Measurements from ENCODE around the gene PCDHB16. TPM values are rescaled to one million over a fixed set of nuclear protein-coding genes. Genes with fewer than 3 reads are reported as not detected.
A peak's percentile ranks its signal among the peaks of the same experiment; 100 is the strongest.
"Not testable (repeated sequence)": the region's sequence is repeated elsewhere in the genome, so short reads cannot be mapped to it uniquely, and the experiment has no call there.

Gene PCDHB16
- total RNA-seq, result 1 to 10 TPM; 1.6 to 4.9 (median 2.1) TPM

GRCh38 chr5:141182248-141182647 lies at the start of gene PCDHB16:
PCDHB16 (plus strand) TSS chr5:141182387; CDS start chr5:141182560, 173 bp downstream.
- peak in 1 of 2 donors; percentile 55 for ATAC-seq (ENCODE audit: low FRiP score in 2 of 2)
- H3K36me3 ChIP-seq, result no peaks in the 10 kb centered on the region
- H3K4me3 ChIP-seq, result peak within 1 kb of the TSS in 3 of 4 donors; percentile 26 to 35 (median 26)
- no peaks in the 10 kb centered on the region for H3K4me1 ChIP-seq
- no peaks in the 10 kb centered on the region for H3K27me3 ChIP-seq
- peak within 1 kb of the TSS in 1 of 4 donors; percentile 28 for H3K27ac ChIP-seq
- peaks cover 4 to 56% (median 42%) of the 10 kb centered on the region in 4 donors for H3K9me3 ChIP-seq
- 8 to 12% methylated on average over 13 of the region's 13 CpGs for WGBS, 2 donors
- no peak for DNase-seq
- peak in 1 of 6 experiments; percentile 35 for TF ChIP-seq CTCF (IDR thresholded peaks at IDR 0.05)
- TF ChIP-seq POLR2AphosphoS5 (IDR thresholded peaks at IDR 0.05), result no peak

- no peak for ATAC-seq (ENCODE audit: low FRiP score in 2 of 2)
- Histone ChIP-seq H3K27ac (peak within 1 kb of the TSS in 1 of 4 donors; percentile 36), H3K9me3 (peaks cover 8 to 49% (median 37%) of the 10 kb centered on the region in 4 donors), H3K4me1 (no peaks in the 10 kb centered on the region), H3K4me3 (peak within 1 kb of the TSS in 3 of 4 donors; percentile 32 to 39 (median 39)), H3K27me3 (no peaks in the 10 kb centered on the region), H3K36me3 (no peaks in the 10 kb centered on the region)
- DNase-seq, result no peak
- WGBS, 2 donors, result 23% methylated on average over 22 of the region's 22 CpGs
- peak in 1 of 6 experiments; percentile 8 for TF ChIP-seq CTCF (IDR thresholded peaks at IDR 0.05)
- TF ChIP-seq POLR2AphosphoS5 (IDR thresholded peaks at IDR 0.05), result no peak
- no peak for TF ChIP-seq EP300 (IDR thresholded peaks at IDR 0.05)
- TF ChIP-seq POLR2A (IDR thresholded peaks at IDR 0.05), result no peak
These were observed 47.0 kb upstream of the PCDHB16 start, which contains the start of gene PCDHB5 for GRCh38 chr5:141135030-141135717. PCDHB5 (plus strand) TSS chr5:141135206; CDS start chr5:141135435, 229 bp downstream.

GRCh38 chr5:141135718-141136266 lies 46.4 kb upstream of the PCDHB16 start:
- 43 to 50% methylated on average over 19 of the region's 19 CpGs for WGBS, 2 donors
- Histone ChIP-seq H3K4me3 (peak overlapping the region in 3 of 4 donors; percentile 32 to 39 (median 39)), H3K27ac (no peak overlapping the region), H3K4me1 (no peaks in the 10 kb centered on the region), H3K27me3 (no peaks in the 10 kb centered on the region), H3K9me3 (peaks cover 8 to 52% (median 37%) of the 10 kb centered on the region in 4 donors), H3K36me3 (no peaks in the 10 kb centered on the region)
- TF ChIP-seq EP300 (IDR thresholded peaks at IDR 0.05) (no peak), CTCF (IDR thresholded peaks at IDR 0.05) (no peak), POLR2AphosphoS5 (IDR thresholded peaks at IDR 0.05) (no peak), POLR2A (IDR thresholded peaks at IDR 0.05) (no peak)
- ATAC-seq (ENCODE audit: low FRiP score in 2 of 2) (no peak), DNase-seq (peak in 1 of 2 donors; percentile 39)

- not testable (repeated sequence) for H3K36me3 ChIP-seq; ATAC-seq (ENCODE audit: low FRiP score in 2 of 2); H3K27ac ChIP-seq; H3K27me3 ChIP-seq; H3K4me1 ChIP-seq; H3K4me3 ChIP-seq
- WGBS, 2 donors, result 48% methylated on average over 19 of the region's 34 CpGs; no CpG with 5 or more reads in 1 of the 2 donors
- peak in 1 of 2 donors; percentile 71 for DNase-seq
- peaks cover 8 to 52% (median 37%) of the 10 kb centered on the region in 4 donors for H3K9me3 ChIP-seq
These were observed 44.8 kb upstream of the PCDHB16 start for GRCh38 chr5:141137346-141137745.

GRCh38 chr5:141149812-141150211 lies 32.4 kb upstream of the PCDHB16 start, which contains the start of gene PCDHB6:
PCDHB6 (plus strand) TSS chr5:141150057; CDS start chr5:141150258, 201 bp downstream.
- Histone ChIP-seq H3K36me3 (no peaks in the 10 kb centered on the region), H3K27ac (no peak within 1 kb of the TSS), H3K9me3 (peaks cover 16 to 43% (median 28%) of the 10 kb centered on the region in 4 donors), H3K27me3 (no peaks in the 10 kb centered on the region), H3K4me3 (peak within 1 kb of the TSS in 1 of 4 donors; percentile 17), H3K4me1 (no peaks in the 10 kb centered on the region)
- no peak for DNase-seq
- no peak for TF ChIP-seq EP300 (IDR thresholded peaks at IDR 0.05)
- peak in 1 of 6 experiments; percentile 12 for TF ChIP-seq CTCF (IDR thresholded peaks at IDR 0.05)
- 13 to 17% methylated on average over 18 of the region's 18 CpGs for WGBS, 2 donors
- no peak for ATAC-seq (ENCODE audit: low FRiP score in 2 of 2)

All from upper lobe of left lung (tissue), 6 donors.